Measurements from ENCODE around the gene MAPK8IP3.

Gene MAPK8IP3

DNA sequence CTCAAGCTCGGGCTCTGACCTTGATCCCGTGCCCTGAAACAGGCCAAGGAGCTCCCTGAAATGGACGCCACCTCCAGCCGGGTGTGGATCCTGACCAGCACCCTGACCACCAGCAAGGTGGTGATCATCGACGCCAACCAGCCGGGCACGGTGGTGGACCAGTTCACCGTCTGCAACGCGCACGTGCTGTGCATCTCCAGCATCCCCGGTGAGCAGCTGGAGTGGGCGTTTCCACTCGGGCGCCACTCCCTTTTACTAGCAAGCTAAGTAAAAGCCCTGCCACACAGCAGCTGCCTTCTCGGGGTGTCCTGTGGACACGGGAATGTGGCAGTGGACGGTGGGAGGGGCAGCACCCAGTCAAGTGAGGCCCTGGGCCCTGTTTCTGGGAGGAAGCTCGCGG is 59.0 kb downstream of the MAPK8IP3 start:
- no peak for DNase-seq

DNA sequence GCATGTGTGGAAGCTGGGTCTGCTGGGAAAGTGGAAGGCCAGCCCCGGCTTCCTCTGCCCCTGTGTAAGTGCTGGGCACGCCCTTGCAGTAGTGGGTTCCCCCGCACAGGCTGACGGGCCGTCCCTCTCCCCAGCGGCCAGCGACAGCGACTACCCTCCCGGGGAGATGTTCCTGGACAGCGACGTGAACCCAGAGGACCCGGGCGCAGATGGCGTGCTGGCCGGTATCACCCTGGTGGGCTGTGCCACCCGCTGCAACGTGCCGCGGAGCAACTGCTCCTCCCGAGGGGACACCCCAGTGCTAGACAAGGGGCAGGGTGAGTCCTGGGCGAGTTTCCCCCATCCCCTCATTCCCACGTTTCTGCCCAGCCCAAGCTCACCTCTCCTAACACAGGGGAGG is 59.8 kb downstream of the MAPK8IP3 start:
- DNase-seq, result no peak

DNA sequence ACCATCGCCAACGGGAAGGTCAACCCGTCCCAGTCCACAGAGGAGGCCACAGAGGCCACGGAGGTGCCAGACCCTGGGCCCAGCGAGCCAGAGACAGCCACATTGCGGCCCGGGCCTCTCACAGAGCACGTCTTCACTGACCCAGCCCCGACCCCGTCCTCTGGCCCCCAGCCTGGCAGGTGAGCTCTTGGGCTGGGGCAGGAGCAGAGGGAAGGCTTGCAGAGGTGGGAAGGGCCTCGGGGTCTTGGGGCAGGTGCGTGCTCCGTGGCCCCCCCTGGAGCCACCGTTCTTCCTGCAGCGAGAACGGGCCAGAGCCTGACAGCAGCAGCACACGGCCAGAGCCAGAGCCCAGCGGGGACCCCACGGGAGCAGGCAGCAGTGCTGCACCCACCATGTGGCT is 60.2 kb downstream of the MAPK8IP3 start:
- DNase-seq, result no peak

DNA sequence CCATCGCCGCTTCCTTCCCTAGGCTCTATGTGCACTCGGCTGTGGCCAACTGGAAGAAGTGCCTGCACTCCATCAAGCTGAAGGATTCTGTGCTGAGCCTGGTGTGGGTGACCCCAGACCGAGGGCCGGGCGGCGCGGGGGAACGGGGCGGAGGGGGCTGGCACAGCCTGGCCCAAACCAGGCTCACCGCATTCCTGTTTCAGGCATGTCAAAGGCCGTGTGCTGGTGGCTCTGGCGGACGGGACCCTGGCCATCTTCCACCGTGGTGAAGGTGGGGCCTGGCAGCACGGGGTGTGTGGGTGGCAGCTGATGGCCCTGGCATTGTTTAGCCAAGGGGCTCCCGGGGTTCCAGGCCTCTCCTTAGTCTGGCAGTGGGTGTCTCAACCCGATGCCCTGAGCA is 60.7 kb downstream of the MAPK8IP3 start:
- no peak for DNase-seq

DNA sequence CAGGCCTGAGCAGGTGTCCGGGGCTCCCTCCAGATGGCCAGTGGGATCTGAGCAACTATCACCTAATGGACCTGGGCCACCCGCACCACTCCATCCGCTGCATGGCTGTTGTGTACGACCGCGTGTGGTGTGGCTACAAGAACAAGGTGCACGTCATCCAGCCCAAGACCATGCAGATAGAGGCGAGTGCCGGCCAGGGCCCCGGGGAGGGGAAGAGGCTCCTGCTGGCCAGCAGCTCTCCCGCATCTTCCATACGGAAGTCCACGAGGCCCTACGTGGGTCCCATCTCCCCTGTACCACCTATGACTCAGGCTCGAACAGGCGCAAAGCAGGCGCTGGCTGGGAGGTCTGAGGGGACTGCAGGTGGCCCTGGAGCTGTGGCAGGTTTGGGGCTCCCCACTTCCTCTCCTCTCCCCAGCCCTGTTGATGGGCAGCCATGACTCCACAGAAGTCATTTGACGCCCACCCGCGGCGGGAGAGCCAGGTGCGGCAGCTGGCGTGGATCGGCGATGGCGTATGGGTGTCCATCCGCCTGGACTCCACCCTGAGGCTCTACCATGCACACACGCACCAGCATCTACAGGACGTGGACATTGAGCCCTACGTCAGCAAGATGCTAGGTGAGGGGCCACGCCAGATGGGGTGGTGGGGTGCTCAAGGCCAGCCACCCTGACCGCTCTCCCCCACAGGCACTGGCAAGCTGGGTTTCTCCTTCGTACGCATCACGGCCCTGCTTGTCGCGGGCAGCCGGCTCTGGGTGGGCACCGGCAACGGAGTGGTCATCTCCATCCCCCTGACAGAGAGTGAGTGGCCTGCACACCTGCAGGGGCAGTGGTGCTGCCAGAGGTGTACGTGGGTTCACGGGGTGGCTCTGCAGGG is 61.4 kb downstream of the MAPK8IP3 start:
- DNase-seq, result no peak

DNA sequence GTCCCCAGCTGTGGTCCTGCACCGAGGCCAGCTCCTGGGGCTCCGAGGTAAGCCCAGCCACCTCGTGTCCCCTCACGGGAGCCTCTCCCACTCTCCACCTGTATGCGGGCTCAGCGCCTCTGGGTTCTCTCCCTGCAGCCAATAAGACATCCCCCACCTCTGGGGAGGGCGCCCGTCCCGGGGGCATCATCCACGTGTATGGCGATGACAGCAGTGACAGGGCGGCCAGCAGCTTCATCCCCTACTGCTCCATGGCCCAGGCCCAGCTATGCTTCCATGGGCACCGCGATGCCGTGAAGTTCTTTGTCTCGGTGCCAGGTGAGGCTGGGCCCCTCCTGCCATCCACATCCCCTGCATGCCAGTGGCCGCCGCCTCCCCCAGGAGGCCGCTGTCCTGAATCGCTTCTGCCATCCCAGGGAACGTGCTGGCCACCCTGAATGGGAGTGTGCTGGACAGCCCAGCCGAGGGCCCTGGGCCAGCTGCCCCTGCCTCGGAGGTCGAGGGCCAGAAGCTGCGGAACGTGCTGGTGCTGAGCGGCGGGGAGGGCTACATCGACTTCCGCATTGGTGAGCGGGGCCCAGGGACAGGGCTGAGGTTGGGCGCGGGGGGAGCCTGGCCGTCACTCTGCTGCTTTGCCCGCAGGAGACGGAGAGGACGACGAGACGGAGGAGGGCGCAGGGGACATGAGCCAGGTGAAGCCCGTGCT is 62.2 kb downstream of the MAPK8IP3 start:
- no peak for DNase-seq

DNA sequence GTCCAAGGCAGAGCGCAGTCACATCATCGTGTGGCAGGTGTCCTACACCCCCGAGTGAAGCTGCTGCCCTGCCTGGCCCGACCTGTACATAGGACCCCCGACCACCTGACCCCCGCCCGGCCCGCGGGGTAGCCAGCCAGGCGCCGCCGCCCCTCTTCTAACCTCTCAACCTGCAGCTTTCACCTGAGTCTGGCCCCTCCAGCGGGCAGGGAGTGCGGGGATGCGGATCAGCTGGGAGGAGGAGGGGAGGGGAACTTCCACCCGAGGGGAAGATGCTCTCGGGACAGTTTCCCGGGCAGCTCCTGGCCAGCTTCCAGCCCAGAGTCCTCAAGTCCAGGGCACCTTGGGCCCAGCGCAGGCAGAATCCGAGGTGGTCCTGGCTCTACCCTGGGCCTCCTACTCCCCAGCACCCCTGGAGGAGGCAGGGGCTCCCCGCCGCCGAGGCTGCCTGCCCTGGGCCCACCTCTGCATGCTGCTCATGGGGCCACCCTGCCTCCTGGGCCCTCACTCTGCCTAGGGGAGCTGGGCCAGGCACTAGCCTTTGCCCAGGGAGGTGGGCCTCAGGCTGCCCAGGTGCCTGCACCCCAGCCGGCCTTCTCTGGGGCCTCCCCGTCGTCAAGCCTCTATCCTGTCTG is 62.9 kb downstream of the MAPK8IP3 start:
- DNase-seq, result no peak

DNA sequence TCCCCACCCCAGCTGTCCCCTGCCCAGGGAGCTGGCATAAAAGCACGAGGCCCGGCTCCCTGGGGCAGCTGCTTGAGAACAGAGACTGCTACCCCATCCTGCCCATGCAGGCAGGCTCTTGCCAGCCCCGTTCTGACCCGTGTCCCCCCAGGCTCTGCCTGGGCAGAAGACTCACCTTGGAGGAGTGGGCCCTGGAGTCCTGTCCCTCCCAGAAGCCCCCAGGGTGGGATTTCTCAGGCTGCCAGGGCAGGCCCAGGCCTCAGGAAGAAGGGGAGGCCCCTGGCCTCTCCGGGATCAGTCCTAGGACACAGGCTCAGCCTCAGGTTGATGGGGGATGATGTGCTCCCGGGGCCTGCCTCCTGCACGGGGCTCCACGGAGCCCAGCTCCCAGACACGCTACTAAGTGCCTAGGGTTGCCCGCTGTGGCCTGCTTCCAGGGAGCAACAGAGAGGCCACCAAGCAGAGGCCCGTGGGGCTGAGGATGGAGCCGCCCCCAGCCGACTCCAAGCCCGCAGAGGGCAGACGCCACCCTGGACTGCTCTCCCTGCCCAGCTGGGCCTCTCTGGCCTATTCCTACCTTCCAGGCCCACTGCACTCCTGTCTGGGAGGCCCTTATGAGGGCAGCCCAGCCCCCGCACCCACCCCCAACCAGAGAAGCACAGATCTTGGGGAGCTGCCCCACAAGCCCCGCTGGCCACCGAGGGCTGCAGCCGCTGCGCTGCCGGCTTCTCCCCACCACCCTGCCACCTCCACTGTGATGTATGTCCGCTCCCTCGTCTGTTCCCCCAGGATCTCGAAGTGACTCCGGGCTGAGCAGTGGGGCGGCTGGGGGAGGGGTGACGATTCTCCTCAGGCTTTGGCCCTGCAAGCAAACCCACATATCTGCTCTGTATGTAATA is 63.7 kb downstream of the MAPK8IP3 start:
- DNase-seq, result no peak

DNA sequence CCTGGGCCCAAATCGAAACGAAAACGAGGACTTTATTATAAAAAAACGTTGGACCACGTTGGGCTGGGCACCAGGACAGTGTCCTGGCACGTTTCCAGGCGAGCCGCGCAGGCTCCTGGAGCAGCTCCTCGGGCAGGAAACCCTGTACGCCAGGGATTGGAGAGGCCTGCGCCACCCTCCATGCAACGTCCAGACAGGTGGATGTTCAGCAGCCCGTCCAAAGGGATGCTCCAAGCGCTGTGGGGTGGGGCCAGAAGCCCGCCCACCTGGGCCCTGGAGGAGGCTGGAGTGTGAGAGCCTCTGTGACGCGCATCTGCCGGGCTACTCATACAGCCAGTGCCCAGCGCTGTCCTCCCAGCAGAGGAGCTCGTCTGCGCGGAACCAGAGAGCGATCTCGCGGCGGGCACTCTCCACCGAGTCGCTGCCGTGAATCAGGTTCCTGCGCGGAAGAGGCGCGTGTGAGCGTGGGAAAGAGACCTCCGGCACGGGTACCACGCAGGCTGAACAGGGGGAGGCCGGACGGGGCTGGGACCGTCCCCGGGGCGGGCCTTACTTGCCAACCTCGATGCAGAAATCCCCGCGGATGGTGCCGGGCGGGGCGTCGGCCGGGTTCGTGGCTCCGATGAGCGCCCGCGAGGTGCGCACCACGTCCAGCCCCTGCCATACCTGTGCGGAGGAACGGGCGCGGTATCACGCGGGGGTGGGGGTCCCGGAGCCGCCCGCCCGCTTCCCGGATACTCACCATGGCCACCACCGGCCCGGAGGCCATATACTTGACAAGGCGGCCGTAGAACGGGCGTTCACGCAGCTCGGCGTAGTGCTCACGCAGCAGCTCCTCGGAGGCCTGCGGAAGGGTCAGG is 64.6 kb downstream of the MAPK8IP3 start:
- DNase-seq, result peak; percentile 39

DNA sequence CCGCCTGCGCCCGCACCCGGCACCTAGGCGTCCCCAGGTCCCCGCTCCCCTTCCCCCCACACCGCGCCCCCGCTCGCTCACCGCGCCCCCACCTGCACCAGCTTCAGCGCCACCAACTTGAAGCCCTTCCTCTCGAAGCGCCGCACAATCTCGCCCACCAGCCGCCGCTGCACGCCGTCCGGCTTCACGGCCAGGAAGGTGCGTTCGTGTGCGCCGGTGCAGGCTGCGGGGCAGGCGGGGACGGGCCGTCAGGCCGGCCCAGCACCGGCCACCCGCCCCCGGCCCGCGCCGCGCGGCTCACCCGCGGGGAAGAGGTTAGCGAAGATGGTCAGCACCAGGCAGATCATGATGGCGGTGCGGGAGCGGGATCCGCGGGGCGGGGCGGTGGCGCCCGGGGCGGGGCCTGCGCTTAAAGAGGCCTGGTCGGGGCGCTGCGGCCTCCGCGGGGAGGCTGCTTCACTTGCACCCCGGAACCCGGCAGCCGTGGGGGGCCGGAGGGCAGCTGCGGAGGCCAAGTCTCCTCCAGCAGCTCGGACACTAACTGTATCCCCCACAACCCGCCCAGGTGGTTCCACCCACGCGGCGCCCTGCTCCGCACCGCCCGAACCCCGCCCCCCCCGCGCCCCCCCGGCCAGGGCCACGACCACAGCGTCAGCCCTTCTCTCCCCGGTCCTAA is 65.3 kb downstream of the MAPK8IP3 start, which contains the start of gene NME3:
TSS of gene NME3 (minus strand) at position 356 of the 676 bp plus-strand sequence. CDS start at position 347, 9 bp downstream.
- peak; percentile 47 for DNase-seq

DNA sequence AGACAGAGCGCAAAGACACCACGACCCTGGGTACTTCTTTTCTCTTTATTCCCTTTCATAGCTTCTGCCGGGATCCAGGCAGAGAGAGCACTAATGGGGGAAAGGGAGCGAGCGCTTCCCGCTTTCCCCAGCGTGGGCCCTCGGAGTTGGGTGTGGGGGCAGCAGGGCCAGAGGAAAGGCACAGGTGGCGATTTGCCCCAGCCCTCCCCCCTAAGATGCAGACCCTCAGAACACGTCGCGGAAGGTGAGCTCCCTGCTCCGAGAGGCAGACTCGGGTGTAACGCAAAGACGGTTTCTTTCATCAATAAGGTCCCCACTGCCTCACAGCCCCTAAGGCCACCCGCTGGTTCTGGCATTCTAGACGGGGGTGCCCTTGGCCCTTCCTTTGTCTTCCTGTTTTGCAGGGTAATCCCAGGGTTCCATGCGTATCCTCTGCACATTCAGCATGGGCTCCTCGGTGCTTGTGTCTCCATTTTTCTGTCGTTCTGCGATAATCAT is 65.9 kb downstream of the MAPK8IP3 start:
- DNase-seq, result no peak

DNA sequence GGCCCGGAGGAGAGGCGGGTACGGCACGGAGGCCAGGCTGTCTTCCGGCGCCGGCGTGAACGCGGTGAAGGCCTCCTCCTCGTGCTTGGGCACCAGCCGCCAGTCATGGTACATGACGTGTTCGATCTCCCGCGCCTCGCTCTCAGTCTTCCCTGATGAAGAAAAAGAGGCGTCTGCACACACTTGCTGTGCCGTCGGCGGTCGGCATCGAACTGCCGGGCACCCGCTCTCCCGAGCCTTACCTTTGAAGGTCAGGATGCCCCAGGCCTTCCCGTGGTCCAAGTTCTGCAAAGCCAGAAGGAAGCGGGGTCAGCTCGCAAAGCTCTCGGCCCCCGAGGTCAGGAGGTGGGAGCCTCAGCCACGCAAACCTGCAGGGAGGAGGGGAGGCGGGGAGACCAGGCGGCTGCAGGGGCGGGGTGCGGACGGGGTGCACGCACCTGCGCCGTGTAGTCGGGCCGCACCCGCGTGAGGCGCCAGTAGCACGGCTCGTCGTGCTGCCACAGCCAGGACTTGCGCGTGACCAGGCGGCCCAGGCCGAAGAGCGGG is 66.4 kb downstream of the MAPK8IP3 start, which contains the start of gene EME2:
TSS of gene EME2 (plus strand) at position 449 of the 546 bp plus-strand sequence. CDS start 418 bp downstream, outside the sequence.
- no peak for DNase-seq

DNA sequence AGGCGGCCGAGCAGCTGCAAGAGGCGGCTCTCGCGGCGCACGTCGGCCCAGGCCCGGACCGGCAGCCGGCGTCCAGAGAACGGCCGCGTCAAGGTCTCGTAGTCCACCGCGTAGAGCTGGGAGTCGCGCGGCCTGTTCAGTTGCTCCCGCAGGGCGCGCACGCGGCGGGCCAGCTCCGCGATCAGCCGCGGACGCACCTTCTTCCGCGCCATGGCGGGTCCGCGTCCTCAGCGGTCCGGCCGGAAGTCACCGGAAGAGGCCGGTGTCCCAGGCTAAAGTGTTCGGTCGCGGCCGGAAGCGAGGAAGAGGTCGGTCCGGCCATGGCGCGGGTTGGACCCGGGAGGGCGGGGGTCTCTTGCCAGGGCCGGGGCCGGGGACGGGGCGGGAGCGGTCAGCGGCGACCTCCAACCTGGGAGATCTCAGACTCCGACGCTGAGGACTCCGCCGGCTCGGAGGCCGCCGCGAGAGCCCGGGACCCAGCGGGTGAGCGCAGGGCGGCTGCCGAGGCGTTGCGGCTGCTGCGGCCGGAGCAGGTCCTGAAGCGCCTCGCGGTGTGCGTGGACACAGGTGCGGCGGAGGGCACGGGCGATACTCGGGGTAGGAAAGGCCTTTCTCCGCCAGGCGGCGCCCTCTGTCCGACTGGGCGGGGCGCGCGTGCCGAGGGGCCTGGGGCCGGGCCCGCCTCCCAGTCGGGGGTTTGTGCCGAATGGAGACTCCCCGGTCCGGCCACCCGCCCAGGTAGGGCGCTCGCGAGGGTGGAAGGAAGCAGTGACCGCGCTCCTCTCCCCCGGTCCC is 67.1 kb downstream of the MAPK8IP3 start, which contains the start of gene MRPS34:
TSS of gene MRPS34 (minus strand) at position 227 of the 795 bp plus-strand sequence. CDS start at position 212, 15 bp downstream.
- peak; percentile 78 for DNase-seq

DNA sequence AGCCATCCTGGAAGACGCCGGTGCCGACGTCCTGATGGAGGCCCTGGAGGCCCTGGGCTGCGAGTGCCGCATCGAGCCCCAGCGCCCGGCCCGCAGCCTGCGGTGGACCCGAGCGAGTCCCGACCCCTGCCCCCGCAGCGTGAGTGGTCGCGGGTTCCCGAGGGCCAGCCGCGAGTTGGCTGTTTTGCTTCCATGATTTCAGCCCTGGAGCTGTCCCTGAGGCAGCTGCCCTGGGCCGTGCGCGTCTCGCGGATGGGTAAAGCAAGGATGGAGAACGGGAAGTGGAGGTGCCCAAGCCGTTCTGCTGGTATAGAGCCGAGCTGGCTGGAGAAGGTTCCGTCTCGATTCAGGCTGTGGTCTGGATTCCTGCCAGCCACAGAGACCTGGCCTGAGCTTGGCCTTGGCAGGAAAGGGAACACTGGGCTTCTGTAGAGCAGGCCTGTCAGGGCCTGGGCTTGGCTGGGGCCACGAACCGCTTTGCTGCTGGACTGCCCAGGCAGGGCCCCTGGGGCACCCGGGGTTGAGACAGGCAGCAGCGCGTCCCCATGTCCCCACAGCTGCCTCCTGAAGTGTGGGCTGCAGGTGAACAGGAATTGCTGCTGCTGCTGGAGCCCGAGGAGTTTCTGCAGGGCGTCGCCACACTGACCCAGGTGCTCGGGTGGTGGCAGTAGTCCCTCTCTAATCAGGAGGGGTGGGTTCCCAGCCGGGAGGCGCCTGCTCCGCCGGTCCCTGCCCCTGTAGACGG is 67.9 kb downstream of the MAPK8IP3 start:
- no peak for DNase-seq

DNA sequence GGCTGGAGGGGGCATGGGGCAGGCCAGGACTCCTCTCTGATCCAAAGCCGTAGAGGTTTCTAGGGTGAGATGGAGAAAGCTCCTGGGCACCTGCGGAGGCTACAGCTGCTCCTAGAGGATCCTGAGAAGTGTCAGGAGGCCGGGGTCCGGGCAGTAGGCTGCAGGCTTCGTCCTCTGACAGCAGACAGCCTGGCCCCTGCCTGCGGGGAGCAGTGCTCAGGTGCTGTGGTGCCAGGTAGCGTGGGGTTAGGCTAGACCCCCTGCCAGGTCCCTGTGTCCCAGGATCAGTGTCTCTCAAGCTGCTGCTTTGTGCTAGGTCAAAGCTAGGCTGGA is 68.4 kb downstream of the MAPK8IP3 start:
- DNase-seq, result no peak

DNA sequence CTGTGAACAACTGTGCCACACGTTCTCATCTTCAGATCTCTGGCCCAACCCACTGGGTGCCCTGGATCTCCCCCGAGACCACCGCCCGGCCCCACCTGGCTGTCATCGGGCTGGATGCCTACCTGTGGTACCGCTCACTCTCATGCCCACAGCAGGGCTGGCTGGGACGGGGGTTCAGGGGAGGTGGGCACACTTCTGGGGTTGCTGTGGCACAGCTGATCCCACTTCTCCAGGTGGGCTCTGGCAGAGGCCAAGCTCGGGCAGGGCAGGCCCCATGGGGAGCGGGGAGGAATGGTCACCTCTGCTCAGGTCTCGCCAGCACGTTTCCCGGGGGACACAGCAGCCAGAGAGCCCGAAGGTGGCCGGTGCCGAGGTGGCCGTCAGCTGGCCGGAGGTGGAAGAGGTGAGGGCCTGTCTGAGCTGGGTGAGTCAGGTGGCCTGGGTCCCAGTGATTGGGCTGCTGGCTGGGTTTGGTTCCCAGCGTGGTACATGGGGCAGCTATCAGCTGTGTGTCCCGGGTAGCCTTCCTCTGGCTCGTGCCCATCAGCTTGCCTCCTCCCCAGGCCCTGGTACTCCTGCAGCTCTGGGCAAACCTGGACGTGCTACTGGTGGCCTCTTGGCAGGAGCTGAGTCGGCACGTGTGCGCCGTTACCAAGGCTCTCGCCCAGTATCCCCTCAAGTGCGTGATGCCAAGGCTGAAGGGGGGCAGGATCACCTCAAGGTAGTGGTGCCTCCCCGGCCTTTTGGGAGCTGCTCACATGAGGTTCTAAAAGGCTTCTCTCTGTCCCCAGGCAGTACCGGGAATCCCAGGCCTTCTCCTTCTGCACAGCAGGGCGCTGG is 69.2 kb downstream of the MAPK8IP3 start:
- no peak for DNase-seq

DNA sequence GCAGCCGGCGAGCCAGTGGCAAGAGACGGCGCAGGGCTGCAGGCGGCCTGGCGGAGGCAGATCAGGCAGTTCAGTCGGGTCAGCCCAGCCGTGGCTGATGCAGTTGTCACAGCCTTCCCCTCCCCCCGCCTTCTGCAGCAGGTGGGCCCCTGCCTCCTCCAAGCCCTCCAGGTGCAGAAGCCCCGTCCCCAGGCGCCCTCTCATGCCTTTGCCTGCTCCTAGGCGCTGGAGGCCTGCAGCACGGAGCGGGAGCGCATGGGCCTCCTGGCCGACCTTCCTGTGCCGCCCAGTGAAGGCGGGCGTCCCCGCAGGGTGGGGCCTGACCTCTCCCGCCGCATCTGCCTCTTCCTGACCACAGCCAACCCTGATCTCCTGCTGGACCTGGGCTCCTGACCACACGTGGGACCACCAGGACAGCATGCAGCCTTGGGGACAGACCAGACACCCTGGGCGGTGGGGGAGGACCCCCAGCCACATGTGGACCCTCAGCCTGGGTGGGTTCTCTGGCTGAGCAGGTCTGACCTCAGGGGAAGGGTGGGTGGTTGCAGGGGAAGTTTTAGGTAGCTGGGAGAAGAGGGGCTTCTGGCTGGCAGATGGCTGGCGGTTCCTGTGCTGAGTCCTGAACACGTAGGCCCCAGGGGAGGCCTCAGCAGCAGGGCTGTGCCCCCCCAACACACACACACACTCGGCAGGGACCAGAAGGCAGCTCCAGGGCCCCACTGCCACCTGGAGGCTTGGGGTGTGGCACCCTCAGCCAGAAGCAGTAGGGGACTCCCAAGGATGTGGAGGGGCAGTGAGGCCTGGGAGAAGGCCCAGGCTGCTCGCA is 70.1 kb downstream of the MAPK8IP3 start:
- no peak for DNase-seq

Data from fibroblast of skin of right quadriceps (primary cell).